Mucosa of descending colon (tissue), 3 donors: Measurements from ENCODE around the gene POSTN. TPM values are rescaled to one million over a fixed set of nuclear protein-coding genes. Genes with fewer than 3 reads are reported as not detected.

Source experiments
- ATAC-seq: fragments of 200-7000 bp; cut with Tn5 transposase; one replicate; pipeline ENCODE4 v1.9.1; 2020; ENCODE audit warnings: mild to moderate bottlenecking, moderate library complexity
- DNase-seq, 3 donors: peaks; one replicate each; pipeline ENCODE4 v3.0.0-alpha.2; 2020
- H3K36me3 ChIP-seq: fragments of 200-600 bp; one replicate; pipeline ENCODE4 v1.8.0; 2021; ENCODE audit warnings: low read depth, mild to moderate bottlenecking
- H3K4me1 ChIP-seq: fragments of 200-600 bp; one replicate; pipeline ENCODE4 v1.8.0; 2021; ENCODE audit warnings: low read depth, mild to moderate bottlenecking
- H3K4me3 ChIP-seq: fragments of 200-600 bp; one replicate; pipeline ENCODE4 v1.8.0; 2021; ENCODE audit warnings: mild to moderate bottlenecking
- H3K9me3 ChIP-seq: fragments of 200-600 bp; one replicate; pipeline ENCODE4 v1.8.0; 2021; ENCODE audit warnings: mild to moderate bottlenecking
- CTCF ChIP-seq: fragments of 200-600 bp; IDR thresholded peaks from one replicate; pipeline ENCODE4 v1.8.0; 2022; ENCODE audit warnings: antibody characterized with exemption, mild to moderate bottlenecking
- intact Hi-C, 2 donors: fragments of 100-400 bp; cut with DNase I in 1 of 2; cut with micrococcal nuclease in 1 of 2; formaldehyde crosslinking; loops; one replicate each; pipeline versions ENCODE4 v1.11.0 to v1.11.1; 2022; cut with DNase I, micrococcal nuclease
- total RNA-seq, 3 donors: library from RNA; stranded (reverse); fragmentation: NEBNext Ultra II Directional in 2 of 3; extraction: Animal tissue kit (Norgen Biotek cat#: 25700) in 2 of 3; gene quantifications; one replicate each; pipeline versions ENCODE4 v1.2.1 to v1.2.4, GENCODE V29; 2021 to 2023
- donor health status: DM: no; HTN: no; CAD: no; lungs with moderate emphysema.
- donor health status: DM: no; HTN: no; CAD: no.
- donor health status: DM: no; HTN: yes; CAD: no.

Gene POSTN
- total RNA-seq, 3 donors from 2014 or later: 19.3 to 75.3 (median 37.2) TPM

DNA sequence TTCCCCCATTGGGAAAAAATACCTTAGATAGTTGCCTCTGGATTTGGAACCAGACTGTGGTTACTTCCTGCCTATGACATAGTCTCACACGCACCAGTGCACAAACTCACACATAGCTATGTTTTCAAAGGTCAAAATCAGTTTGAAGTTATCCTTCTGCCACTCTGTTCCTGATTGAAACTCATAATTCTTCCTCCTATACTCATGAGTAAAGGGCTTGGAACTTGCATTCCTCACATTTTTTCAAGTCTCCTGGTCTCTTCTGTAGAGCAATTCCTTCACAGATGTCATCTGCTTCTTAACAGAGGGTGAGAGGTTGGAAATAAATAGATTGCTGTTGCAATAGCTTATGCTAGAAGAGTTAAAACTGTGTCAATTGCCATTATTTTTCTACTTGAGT, 18.6 kb upstream of the POSTN start:
- no peak overlapping the region for H3K4me3 ChIP-seq
- H3K9me3 ChIP-seq: no peaks in the 10 kb centered on the region
- ATAC-seq (no peak), DNase-seq (no peak)
- no peaks in the 10 kb centered on the region for H3K36me3 ChIP-seq
- H3K4me1 ChIP-seq: no peaks in the 10 kb centered on the region
- intact Hi-C loops: no loop called here
- no peak for TF ChIP-seq CTCF

GRCh38 chr13:37616131-37616530, 17.6 kb upstream of the POSTN start:
- no peak for DNase-seq
- Histone ChIP-seq H3K36me3 (no peaks in the 10 kb centered on the region), H3K9me3 (no peaks in the 10 kb centered on the region), H3K4me3 (no peak overlapping the region), H3K4me1 (no peaks in the 10 kb centered on the region)
- TF ChIP-seq CTCF: no peak
- no peak for ATAC-seq
- intact Hi-C loops: no loop called here

DNA sequence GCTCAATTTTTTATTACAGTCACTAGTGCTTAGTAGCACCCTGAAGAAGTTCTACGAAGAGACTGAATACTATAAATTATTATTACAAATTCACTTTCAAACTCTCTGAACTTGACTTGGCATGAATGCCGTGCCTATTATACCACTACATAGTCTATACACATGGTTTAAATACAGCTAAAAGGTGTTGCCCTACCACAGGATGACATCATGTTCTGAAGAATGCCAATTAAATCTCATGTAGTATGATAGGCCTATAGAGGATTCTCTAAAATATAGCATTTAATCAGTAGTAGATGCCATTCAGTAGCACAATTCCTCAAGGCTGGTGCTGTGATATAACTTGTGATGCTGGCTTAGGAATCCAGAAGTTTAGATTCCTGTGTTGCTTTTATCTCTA, 16.7 kb upstream of the POSTN start:
- Histone ChIP-seq H3K4me3 (no peak overlapping the region), H3K36me3 (no peaks in the 10 kb centered on the region), H3K9me3 (no peaks in the 10 kb centered on the region), H3K4me1 (no peaks in the 10 kb centered on the region)
- no peak for TF ChIP-seq CTCF
- DNase-seq: no peak
- ATAC-seq: no peak
- intact Hi-C loops: no loop called here

DNA sequence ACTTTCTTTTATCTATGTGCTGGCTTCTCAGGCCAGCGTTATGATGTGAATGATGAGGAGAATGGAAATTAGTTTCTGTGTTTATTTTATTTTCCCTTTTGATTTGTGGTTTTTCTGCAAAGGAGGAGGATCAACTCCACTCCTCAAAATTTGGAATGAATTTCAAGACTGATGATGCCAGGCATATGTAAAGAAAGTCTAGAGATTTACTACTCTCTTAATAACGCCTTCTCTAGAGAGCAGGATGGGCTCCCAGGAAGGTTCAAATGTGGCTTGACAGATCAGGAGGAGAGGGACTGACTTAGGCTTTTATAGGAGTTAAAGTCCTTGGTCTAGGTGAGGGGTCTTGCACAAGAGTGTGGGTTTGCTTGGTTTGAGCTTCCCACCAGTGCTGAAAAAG, 15.1 kb upstream of the POSTN start:
- no peak for DNase-seq
- no peaks in the 10 kb centered on the region for H3K9me3 ChIP-seq
- TF ChIP-seq CTCF: no peak
- no peak overlapping the region for H3K4me3 ChIP-seq
- no peaks in the 10 kb centered on the region for H3K4me1 ChIP-seq
- no peak for ATAC-seq
- intact Hi-C loops: no loop called here
- no peaks in the 10 kb centered on the region for H3K36me3 ChIP-seq

DNA sequence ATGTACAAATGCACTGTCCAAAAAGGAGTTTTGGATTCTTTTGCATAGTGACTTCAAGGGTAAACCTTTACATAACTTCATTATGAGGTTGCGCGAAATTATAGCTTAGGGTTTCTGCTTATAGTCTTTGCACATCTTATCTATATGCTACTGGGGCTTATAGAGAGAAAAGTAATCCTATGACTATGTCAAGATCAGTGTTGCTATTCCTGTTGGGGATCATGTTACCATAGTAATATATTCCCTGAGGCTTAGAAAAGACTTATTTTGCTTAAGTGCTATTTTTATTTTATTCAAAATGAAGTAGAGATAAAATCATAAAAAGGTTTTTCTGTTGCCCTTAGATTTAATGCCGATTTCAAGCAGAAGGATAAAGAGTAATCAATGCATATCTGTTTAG, 14.7 kb upstream of the POSTN start:
- Histone ChIP-seq H3K4me1 (no peaks in the 10 kb centered on the region), H3K36me3 (no peaks in the 10 kb centered on the region), H3K9me3 (no peaks in the 10 kb centered on the region), H3K4me3 (no peak overlapping the region)
- ATAC-seq (no peak), DNase-seq (no peak)
- no peak for TF ChIP-seq CTCF
- intact Hi-C loops: no loop called here

- no peak for TF ChIP-seq CTCF
- intact Hi-C loops: loop anchor here (10.0 kb wide), 2 partner anchors 504 to 534 kb away; partner anchors contain the start of gene CSNK1A1L (in 1 of the 2)
Measured at GRCh38 chr13:37608750-37609339, 10.3 kb upstream of the POSTN start.

More at GRCh38 chr13:37608750-37609339, 10.3 kb upstream of the POSTN start:
- H3K4me3 ChIP-seq: no peak overlapping the region
- H3K4me1 ChIP-seq: no peaks in the 10 kb centered on the region
- H3K9me3 ChIP-seq: no peaks in the 10 kb centered on the region
- ATAC-seq: no peak
- H3K36me3 ChIP-seq: no peaks in the 10 kb centered on the region
- DNase-seq: no peak
